NCI-H187 treated with DMSO at 0.1 percent for 48 hours (cell line): ENCODE data around the gene CTNNA3.

Experiments used
- DNase-seq: peaks from one replicate; lab custom pipeline; 2025; lab: John Stamatoyannopoulos, UW

CTNNA3 gene

DNA sequence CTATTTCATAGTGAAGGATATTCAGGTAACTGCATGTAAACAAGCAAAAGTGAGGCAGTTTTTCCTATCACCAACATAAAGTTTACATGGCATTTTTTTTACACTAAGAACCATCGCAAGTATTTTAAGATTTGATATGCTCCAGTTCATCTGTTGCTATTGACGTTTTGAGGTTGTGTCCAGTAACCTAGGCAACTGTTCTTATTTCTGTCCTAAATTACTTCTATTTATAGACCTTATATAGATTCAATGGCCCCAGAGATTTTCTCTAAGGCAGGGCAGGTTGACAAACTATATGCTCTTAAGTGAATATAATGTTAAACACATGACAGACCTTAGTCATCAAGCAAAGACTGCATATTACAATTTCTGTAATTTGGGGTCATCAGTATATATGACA, 1600.4 kb downstream of the CTNNA3 start:
- no peak for DNase-seq

DNA sequence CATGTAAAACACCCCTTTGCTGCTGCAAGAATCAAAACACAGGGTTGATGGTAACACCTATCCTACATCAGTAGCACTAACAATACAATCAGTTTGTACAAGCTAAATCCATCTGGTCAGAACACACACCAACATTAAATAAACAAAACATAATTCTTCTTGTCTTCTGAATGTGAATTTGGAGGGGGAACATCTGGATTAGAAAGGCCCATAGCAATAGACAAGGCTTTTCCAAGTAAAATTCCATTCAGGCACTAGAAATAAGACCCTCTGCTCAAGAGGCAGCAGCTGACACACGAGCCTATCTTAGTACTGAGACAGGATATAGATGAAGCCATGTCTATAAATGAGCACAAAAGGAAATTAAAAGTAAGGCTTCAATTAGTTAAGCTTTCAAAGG, 1610.1 kb downstream of the CTNNA3 start:
- DNase-seq = no peak

DNA sequence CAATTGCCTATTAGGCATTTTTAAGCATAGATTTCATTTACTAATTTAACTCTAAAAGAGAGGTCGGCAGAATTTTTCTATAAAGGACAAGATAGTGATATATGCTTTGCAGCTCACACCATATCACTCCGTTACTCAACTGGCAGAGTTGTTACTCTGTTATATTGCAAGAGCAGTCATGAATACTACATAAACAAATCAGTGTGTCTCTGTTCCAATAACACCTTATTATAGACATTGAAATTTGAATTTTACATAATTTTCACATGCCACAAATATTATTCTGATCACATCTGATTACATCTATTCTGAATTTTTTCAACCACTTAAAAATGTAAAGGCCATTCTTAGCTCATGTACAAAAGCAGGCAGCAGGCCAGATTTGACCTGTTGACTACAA, 1624.1 kb downstream of the CTNNA3 start:
- no peak for DNase-seq

DNA sequence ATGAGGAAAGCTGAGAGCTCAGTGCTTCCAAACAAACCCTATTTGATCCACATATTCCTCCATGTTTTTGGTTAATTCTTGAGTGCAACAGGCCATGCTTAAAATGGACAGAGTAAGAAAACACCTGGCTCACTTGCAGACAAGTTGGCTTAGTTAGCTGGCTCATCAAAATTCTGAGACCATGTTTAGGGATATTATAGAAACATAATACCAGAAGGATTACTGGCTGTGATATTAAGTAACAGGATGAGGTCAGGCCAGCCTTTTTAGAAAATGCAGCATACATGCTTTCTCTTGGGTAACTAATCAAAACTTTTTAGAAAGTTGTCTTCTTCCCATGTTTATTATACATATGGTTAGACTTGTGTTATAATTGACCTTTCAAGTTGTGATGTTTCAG, 1637.4 kb downstream of the CTNNA3 start:
- no peak for DNase-seq

DNA sequence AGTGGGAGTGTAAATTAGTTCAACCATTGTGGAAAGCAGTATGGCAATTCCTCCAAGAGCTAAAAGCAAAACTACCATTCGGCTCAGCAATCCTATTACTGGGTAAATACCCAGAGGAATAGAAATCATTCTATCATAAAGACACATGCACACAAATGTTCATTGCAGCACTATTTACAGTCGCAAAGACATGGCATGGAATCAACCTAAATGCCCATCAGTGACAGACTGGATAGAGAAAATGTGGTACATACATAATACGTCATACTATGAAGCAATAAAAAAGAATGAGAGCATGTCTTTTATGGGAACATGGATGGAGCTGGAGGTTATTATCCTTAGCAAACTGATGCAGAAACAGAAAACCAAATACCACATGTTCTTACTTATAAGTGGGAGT, 1646.7 kb downstream of the CTNNA3 start:
- DNase-seq = no peak

DNA sequence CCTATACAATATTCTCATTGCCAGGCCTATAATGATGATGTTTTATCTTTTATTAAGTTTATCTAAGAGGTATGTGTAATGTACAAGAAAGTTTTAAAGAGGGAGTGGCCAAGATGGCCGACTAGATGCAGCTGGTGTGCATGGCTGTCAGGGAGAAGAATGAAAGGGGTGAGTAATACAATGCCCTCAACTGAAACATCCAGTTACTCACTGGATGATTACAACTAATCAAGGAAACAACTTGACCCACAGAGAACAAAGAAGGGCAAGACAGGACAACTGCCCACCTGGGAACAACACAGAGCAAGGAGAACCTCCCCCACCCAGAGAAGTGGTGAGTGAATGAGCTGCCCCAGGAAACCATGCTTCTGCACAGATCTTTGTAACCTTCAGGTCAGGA, 1650.1 kb downstream of the CTNNA3 start:
- no peak for DNase-seq

DNA sequence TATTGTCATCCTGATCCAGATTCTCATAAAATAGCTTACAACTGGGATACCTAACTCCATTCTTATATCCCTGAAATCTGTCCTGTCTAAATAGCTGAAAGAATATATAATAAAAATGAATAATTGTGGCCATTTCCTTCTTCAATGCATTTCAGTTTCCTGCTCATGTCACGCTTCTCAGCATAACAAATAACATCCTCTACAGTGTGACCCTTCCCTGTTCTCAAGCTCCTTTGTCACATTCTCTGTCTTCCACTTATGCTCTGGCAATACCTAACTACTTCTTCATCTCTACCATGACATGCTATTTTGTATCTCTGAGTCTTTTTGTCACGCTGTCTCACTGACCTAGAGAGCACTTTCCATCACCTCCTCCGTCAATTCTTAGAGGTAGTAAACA, 1654.2 kb downstream of the CTNNA3 start:
- DNase-seq = no peak

DNA sequence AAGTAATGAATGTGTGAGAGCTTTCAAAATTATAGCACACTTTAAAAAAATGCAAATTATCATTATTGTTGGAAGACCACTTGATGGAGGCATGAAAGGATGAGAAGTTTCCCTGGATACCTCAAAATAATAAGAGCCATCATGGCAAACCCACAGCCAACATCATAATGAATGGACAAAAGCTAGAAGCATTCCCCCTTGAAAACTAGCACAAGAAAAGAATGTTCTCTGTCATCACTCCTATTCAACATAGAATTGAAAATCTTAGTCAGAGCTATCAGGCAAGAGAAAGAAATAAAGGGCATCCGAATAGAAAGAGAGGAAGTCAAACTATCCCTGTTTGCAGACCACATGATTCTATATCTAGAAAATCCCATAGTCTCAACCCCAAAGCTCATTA, 1657.4 kb downstream of the CTNNA3 start:
- DNase-seq = no peak

DNA sequence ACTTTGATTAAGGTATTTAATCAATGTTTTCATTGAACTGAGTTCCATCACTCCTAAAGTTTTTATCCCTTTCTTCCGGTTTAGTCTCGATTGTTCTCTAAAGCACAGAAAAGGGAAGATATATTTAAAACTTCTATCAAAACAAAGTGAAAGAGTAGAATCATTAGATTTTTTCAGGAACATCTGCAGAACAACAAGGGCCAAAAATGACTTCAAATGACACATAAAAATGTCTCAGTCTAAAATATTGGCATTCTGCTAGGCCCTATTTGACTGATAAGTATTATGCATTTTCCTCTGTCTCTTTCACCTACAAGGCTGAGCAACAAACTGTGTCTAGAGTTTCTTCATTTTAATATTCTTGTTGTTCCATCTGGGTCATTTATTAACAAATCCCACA, 1669.7 kb downstream of the CTNNA3 start:
- DNase-seq = no peak

DNA sequence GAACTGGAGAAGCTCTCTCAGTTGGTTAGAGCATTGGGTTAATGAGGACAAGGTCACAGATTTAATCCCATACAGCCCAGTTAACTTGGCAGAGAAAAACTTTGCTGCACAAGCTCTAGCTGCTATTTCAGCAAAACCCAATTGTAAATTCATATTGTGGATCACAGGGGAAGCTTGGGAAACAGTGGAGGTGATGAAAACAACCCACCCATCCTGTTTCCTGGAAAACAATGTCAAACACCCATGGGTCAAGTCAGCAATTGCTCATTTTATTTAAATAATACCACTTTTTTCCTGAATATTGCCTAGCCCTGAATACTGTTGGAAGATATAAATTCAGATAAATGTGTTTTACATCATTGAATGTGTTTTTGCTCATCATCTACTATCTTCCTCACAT, 1670.8 kb downstream of the CTNNA3 start:
- no peak for DNase-seq

DNA sequence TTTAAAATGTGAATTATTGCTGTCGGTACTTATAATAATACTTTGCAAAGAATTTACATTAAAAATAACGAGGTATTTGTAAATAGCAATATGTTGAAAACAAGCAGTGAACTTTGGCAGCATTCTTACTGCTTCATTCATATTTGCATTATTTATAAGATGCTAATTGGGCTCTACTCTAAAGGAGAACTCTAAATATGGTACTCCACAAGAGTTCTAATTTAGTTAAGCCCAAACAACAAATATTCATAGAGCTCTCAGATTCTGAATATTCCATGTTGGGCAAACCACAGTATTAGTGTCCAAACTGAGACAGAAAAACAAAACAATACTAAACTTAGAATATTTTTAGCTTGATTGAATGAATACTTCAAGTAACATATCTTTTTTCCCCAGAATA, 1674.6 kb downstream of the CTNNA3 start:
- DNase-seq = no peak

DNA sequence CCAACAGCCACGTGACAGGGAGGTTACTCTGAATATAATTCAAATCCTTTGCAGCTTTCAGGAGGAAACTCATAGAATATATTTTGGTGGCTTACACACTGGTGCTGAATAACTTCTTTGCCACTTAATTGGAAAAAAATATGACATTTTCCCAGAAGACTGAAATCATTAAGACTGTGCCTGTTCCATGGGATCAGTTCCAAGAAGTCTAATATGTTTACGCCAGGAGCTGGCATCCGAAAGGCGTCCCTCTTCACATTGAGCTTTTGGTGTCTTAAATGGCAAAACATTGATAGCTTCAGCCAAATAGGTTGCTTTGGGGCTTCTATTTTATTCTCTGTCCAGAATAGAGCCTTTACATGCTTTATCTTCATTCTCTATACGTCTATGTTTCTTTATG, 1687.8 kb downstream of the CTNNA3 start:
- no peak for DNase-seq

DNA sequence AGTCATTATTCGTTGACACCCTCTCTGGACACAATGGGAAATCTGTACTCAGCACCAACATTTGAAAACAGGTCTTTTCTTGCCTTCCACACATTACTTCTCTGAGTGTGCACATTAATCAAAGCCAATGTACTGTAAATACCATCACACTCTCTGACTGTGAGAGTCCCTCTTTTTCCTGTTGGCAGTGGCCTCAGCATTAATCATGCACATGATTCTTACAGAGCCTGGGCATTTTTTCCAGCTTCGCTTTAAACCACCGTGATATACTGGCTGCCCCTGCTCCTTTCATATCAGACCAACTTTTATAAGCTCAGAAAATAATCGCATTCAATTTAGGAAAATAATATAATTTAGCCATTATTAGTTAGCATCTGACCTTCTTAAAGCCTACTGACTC, 1689.6 kb downstream of the CTNNA3 start:
- no peak for DNase-seq

DNA sequence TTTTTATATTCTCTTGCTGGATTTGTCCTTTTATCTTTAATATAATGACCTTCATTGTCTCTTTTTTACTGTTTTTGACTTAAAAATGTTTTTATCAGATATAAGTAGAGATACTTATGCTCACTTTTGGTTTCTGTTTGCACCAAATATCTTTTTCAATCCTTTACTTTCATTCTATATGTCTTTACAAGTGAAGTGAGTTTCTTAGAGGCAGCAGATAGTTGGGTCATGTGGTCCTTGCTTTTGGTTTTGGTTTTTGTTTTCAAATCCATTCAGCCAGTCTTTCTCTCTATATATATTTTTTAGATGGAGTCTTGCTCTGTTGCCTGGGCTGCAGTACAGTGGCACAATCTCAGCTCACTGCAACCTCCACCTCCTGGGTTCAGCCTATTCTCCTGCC, 1702.5 kb downstream of the CTNNA3 start:
- no peak for DNase-seq

DNA sequence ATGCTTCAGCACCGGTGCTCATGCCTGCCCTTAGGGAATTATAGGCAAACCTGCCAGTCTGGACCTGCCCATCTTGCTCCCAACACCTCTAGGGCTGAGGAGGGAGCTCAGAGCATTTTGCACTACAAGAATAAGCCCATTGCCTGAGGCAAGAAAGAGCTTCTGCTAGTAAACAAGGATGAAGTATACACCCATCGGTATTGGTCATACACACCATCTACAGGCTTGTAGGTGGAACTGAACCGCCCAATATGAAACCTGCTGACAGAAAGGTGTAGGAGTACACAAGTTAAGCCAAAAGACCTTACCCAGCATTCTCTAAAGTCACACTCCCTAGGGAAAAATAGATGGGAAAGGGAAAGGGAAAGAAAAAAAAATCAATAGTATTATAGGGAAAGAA, 1727.1 kb downstream of the CTNNA3 start:
- DNase-seq = no peak

DNA sequence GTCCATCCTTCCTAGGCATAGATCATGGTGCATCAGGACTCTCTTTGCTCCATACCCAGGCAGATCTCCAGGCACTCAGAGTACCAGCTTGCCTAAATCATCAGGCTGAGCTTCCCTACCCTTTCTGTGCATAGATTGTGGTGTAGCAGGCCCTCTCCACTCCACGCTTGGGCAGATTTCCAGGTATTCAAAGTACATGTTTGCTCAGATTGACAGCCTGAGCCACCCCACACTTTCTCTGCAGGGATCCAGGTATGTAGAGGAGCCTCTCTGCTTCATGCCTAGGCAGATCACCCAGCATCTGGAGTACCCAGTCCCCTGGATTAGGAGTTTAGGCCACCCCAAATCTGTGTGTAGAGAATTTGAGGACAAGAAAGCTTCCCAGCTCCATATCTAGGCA, 1727.6 kb downstream of the CTNNA3 start:
- no peak for DNase-seq

DNA sequence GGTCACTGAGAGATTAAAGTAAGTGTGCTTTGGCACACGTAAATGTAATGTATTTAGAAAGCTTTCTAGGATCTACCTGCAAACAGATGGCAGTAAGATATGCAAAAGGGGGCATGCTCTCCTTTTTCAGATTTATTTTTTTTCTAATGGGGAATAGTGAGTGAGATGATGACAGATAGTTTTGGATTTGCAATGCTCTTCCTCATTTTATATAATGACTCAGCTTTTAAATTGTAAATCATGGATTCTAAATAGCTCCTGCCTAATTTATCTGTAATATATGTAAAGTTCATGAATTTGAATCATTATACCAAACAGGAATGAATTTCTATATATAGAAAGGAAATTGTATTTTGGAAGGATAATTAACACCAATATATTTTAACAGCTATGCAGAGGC, 1731.8 kb downstream of the CTNNA3 start:
- no peak for DNase-seq

DNA sequence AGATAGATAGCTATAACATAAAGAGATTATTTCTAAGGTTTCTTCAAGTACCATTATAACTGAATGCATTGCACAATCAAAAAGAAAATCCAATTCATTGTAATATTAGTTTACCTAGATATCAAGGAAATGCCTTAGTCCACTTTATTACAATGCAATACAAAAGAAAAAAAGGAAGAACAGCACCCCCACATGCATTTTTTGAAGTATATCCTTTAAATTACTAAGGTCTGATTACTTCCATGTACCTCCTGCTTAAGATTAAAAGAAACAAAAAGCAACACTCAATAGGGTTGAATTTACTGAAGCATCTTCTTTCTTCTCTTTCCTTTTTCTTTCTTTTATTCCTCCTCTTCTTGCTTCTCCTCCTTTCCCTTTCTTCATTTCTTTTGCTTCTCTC, 1743.9 kb downstream of the CTNNA3 start:
- no peak for DNase-seq

DNA sequence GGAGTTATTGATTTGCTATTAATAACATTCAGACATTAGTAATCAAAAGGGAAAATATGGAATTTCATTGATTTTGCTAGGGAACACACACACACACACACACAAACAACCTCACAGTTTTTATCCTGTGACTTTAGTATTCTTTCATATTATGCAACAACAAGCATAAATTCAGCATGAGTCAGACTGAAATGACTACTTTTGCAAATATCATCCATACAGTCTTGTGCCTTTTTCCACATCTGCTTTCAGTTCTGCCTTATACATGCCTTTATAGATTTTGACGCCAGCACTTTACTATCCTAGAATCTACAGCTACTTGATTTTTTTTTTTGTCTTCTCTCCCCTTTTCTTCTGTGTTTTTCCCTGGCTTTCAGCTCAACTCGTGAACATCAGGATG, 1745.9 kb downstream of the CTNNA3 start:
- no peak for DNase-seq

DNA sequence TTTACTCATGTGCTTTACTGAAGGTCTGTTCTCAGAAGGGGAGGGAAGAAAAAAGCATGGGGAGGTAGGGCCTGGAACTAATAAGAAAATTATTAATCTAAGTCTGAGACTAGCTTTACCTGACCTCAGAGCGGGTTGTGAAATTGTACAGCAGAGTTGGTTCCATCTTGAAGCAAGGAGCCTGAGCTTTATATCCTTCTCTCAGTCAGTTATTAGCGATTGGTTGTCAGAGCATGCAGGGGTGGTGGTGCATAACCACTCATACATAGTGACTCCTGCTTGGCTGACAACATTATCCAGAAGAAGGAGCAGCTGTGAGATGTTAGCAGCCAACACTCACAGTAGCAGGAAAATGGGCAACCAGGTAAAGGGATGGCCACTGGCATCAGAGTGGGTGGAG, 1746.5 kb downstream of the CTNNA3 start:
- no peak for DNase-seq

DNA sequence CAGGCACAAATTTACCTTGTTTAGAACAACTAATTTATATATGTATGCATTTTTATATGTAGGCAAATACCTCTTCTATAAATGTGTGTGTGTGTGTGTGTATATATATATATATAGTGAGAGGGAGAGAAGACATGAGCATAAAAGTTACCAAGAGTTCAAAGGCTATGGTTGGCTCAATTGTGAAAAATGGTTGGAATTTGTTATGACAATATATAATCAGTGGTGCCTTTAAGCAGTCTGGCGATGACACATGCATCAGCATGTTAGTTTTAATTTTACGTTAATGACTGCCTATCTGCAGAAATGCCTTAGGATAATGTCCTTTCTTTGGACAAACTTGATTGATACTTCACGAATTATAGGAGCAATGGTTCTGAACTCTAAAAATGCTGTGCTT, 1750.9 kb downstream of the CTNNA3 start:
- DNase-seq = no peak

DNA sequence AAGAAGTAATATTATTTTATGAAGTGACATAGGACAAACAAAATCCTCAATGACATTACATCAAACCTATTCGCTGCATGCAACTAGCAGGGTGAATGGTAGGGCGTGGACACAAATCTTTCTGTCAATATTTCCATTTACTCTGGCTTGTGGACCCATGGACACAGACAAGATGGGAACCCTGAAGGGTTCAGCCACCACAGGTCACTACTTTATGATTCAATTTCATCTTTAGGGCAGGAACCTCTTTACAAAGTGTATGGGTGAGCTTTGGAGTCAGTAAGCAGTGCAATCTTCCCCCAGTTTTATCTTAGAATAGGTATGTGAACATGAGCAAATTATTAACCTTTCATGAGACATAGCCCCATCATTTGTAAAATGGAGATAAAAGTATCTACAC, 1752.5 kb downstream of the CTNNA3 start:
- no peak for DNase-seq

DNA sequence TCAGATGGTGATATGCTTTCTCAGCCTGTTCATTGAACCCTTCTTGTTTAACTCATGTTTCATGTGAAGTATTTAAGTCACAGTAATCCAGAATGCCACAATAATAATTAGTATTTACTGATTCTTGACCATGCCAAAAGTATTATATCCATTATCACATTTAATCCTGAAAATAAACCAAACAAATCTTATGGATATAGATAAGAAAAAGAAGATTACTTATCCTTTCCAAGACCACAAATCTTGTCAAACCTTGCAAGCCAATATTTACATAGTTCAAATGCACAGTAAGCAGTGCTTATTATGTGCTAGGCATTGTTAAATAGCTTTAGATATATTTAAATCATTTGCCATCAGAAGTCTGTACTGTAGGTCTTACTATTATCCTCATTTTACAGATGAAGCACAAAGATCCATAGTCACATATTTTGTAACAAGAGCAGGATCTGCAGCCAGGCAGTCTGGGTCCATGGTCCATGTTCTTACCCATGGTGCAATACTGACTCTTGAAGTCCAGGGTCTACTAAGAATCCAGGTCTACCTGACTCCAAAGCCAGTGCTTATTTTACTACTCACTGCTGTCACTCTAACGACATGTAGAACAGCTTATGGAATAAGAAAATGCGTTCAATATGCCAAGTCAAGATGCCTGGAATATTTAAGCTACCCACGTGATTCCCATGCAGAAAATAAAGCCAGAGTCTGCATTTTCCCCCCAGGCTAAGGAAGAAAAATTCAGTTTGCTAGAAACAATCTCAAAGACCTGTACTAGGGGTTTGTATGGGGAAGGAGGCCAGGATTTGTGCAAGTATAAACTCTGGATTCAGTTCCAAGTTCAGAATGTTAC, 1755.0 kb downstream of the CTNNA3 start:
- no peak for DNase-seq

DNA sequence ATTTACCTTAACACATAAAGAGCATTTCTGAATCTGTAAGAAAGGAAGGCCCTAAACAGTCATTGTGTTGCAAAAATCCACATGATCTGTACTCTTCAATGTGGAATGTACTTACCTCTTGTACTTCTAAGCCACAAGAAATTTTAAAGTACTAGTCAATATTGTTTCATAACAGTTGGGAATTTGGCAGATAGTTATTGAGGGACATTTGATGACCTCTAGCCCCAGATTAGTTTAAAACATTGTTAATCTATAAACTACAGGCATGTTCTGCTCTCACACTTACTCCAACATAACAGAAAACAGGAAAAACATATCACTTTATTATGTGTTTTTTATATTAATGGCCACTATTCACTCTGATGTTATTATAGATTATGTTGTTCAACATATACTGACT, 1755.9 kb downstream of the CTNNA3 start:
- no peak for DNase-seq
